ENCODE results near the gene EYA2. TPM values are rescaled to one million over a fixed set of nuclear protein-coding genes. Genes with fewer than 3 reads are reported as not detected.

Gene EYA2
- total RNA-seq, 2 experiments from 2014 or later: not detected

GRCh38 chr20:46899621-46900020 lies 5.0 kb downstream of the EYA2 start:
- intact Hi-C loops (cut with micrococcal nuclease): no loop called here
- DNase-seq: no peak
- Mint-ChIP-seq H3K4me3 (no peak overlapping the region), H3K27ac (no peak overlapping the region), H3K27me3 (ENCODE audit: low read depth) (peaks cover 25% of the 10 kb centered on the region), H3K9me3 (no peaks in the 10 kb centered on the region), H3K4me1 (ENCODE audit: low read depth) (no peaks in the 10 kb centered on the region), H3K36me3 (ENCODE audit: low read depth) (no peaks in the 10 kb centered on the region)
- CTCF ChIA-PET: no interaction called here

- Mint-ChIP-seq H3K4me1 (ENCODE audit: low read depth) (no peaks in the 10 kb centered on the region), H3K36me3 (ENCODE audit: low read depth) (no peaks in the 10 kb centered on the region), H3K27ac (no peak overlapping the region), H3K9me3 (no peaks in the 10 kb centered on the region), H3K4me3 (no peak overlapping the region), H3K27me3 (ENCODE audit: low read depth) (peaks cover 25% of the 10 kb centered on the region)
- intact Hi-C loops (cut with micrococcal nuclease): no loop called here
- CTCF ChIA-PET: no interaction called here
- no peak for DNase-seq
Observed at GRCh38 chr20:46900086-46900485, 5.4 kb downstream of the EYA2 start.

GRCh38 chr20:46900826-46901225 lies 6.2 kb downstream of the EYA2 start:
- CTCF ChIA-PET: no interaction called here
- DNase-seq: no peak
- H3K4me1 Mint-ChIP-seq (ENCODE audit: low read depth): no peaks in the 10 kb centered on the region
- H3K9me3 Mint-ChIP-seq: no peaks in the 10 kb centered on the region
- no peak overlapping the region for H3K27ac Mint-ChIP-seq
- H3K4me3 Mint-ChIP-seq: no peak overlapping the region
- H3K27me3 Mint-ChIP-seq (ENCODE audit: low read depth): peaks cover 18% of the 10 kb centered on the region
- intact Hi-C loops (cut with micrococcal nuclease): no loop called here
- H3K36me3 Mint-ChIP-seq (ENCODE audit: low read depth): no peaks in the 10 kb centered on the region

- intact Hi-C loops (cut with micrococcal nuclease): no loop called here
- no peak for DNase-seq
- no peaks in the 10 kb centered on the region for H3K36me3 Mint-ChIP-seq (ENCODE audit: low read depth)
- CTCF ChIA-PET: no interaction called here
- H3K4me3 Mint-ChIP-seq: no peak overlapping the region
- no peaks in the 10 kb centered on the region for H3K9me3 Mint-ChIP-seq
- H3K27me3 Mint-ChIP-seq (ENCODE audit: low read depth): peaks cover 12% of the 10 kb centered on the region
- H3K27ac Mint-ChIP-seq: no peak overlapping the region
- no peaks in the 10 kb centered on the region for H3K4me1 Mint-ChIP-seq (ENCODE audit: low read depth)
Observed at GRCh38 chr20:46901638-46902037, 7.0 kb downstream of the EYA2 start.

GRCh38 chr20:46903256-46903655 lies 8.6 kb downstream of the EYA2 start:
- Mint-ChIP-seq H3K36me3 (ENCODE audit: low read depth) (no peaks in the 10 kb centered on the region), H3K27ac (no peak overlapping the region), H3K27me3 (ENCODE audit: low read depth) (peaks cover 5% of the 10 kb centered on the region), H3K4me3 (no peak overlapping the region), H3K4me1 (ENCODE audit: low read depth) (no peaks in the 10 kb centered on the region), H3K9me3 (no peaks in the 10 kb centered on the region)
- no peak for DNase-seq
- intact Hi-C loops (cut with micrococcal nuclease): no loop called here
- CTCF ChIA-PET: no interaction called here

- H3K36me3 Mint-ChIP-seq (ENCODE audit: low read depth): no peaks in the 10 kb centered on the region
- DNase-seq: no peak
- no peak overlapping the region for H3K27ac Mint-ChIP-seq
- no peaks in the 10 kb centered on the region for H3K4me1 Mint-ChIP-seq (ENCODE audit: low read depth)
- intact Hi-C loops (cut with micrococcal nuclease): no loop called here
- H3K9me3 Mint-ChIP-seq: no peaks in the 10 kb centered on the region
- no peak overlapping the region for H3K4me3 Mint-ChIP-seq
- CTCF ChIA-PET: no interaction called here
- peaks cover 5% of the 10 kb centered on the region for H3K27me3 Mint-ChIP-seq (ENCODE audit: low read depth)
Observed at GRCh38 chr20:46903937-46904336, 9.3 kb downstream of the EYA2 start.

GRCh38 chr20:46905364-46906125 lies 10.9 kb downstream of the EYA2 start:
- CTCF ChIA-PET: no interaction called here
- Mint-ChIP-seq H3K9me3 (no peaks in the 10 kb centered on the region), H3K27me3 (ENCODE audit: low read depth) (peaks cover 1% of the 10 kb centered on the region), H3K4me1 (ENCODE audit: low read depth) (no peaks in the 10 kb centered on the region), H3K36me3 (ENCODE audit: low read depth) (no peaks in the 10 kb centered on the region), H3K4me3 (no peak overlapping the region), H3K27ac (no peak overlapping the region)
- intact Hi-C loops (cut with micrococcal nuclease): no loop called here
- DNase-seq: no peak

- intact Hi-C loops (cut with micrococcal nuclease): no loop called here
- Mint-ChIP-seq H3K4me3 (no peak overlapping the region), H3K27me3 (ENCODE audit: low read depth) (peaks cover 4% of the 10 kb centered on the region), H3K36me3 (ENCODE audit: low read depth) (no peaks in the 10 kb centered on the region), H3K4me1 (ENCODE audit: low read depth) (no peaks in the 10 kb centered on the region), H3K9me3 (no peaks in the 10 kb centered on the region), H3K27ac (no peak overlapping the region)
- no peak for DNase-seq
- CTCF ChIA-PET: no interaction called here
Observed at GRCh38 chr20:46913329-46914044, 18.8 kb downstream of the EYA2 start.

GRCh38 chr20:46914789-46915379 lies 20.2 kb downstream of the EYA2 start:
- CTCF ChIA-PET: no interaction called here
- intact Hi-C loops (cut with micrococcal nuclease): no loop called here
- H3K27ac Mint-ChIP-seq: no peak overlapping the region
- no peaks in the 10 kb centered on the region for H3K9me3 Mint-ChIP-seq
- no peaks in the 10 kb centered on the region for H3K36me3 Mint-ChIP-seq (ENCODE audit: low read depth)
- DNase-seq: no peak
- H3K4me1 Mint-ChIP-seq (ENCODE audit: low read depth): no peaks in the 10 kb centered on the region
- H3K27me3 Mint-ChIP-seq (ENCODE audit: low read depth): peaks cover 3% of the 10 kb centered on the region
- H3K4me3 Mint-ChIP-seq: no peak overlapping the region

- intact Hi-C loops (cut with micrococcal nuclease): no loop called here
- Mint-ChIP-seq H3K9me3 (no peaks in the 10 kb centered on the region), H3K27me3 (ENCODE audit: low read depth) (peaks cover 3% of the 10 kb centered on the region), H3K4me1 (ENCODE audit: low read depth) (no peaks in the 10 kb centered on the region), H3K4me3 (no peak overlapping the region), H3K27ac (no peak overlapping the region), H3K36me3 (ENCODE audit: low read depth) (no peaks in the 10 kb centered on the region)
- CTCF ChIA-PET: no interaction called here
- no peak for DNase-seq
Observed at GRCh38 chr20:46915575-46916257, 21.1 kb downstream of the EYA2 start.

GRCh38 chr20:46916258-46916603 lies 21.6 kb downstream of the EYA2 start:
- Mint-ChIP-seq H3K36me3 (ENCODE audit: low read depth) (no peaks in the 10 kb centered on the region), H3K27me3 (ENCODE audit: low read depth) (peaks cover 3% of the 10 kb centered on the region), H3K27ac (no peak overlapping the region), H3K9me3 (no peaks in the 10 kb centered on the region), H3K4me3 (no peak overlapping the region), H3K4me1 (ENCODE audit: low read depth) (no peaks in the 10 kb centered on the region)
- CTCF ChIA-PET: no interaction called here
- no peak for DNase-seq
- intact Hi-C loops (cut with micrococcal nuclease): no loop called here

GRCh38 chr20:46917155-46917554 lies 22.5 kb downstream of the EYA2 start:
- no peak overlapping the region for H3K27ac Mint-ChIP-seq
- no peaks in the 10 kb centered on the region for H3K4me1 Mint-ChIP-seq (ENCODE audit: low read depth)
- H3K27me3 Mint-ChIP-seq (ENCODE audit: low read depth): peaks cover 5% of the 10 kb centered on the region
- CTCF ChIA-PET: no interaction called here
- intact Hi-C loops (cut with micrococcal nuclease): no loop called here
- no peaks in the 10 kb centered on the region for H3K9me3 Mint-ChIP-seq
- H3K4me3 Mint-ChIP-seq: no peak overlapping the region
- no peak for DNase-seq
- H3K36me3 Mint-ChIP-seq (ENCODE audit: low read depth): no peaks in the 10 kb centered on the region

All from activated naive CD4-positive, alpha-beta T cell treated with anti-CD3 and anti-CD28 coated beads for 36 hours (primary cell).